GM23248 (cell line): ENCODE data around the gene CIRBP. TPM values are rescaled to one million over a fixed set of nuclear protein-coding genes. Genes with fewer than 3 reads are reported as not detected.
A peak's percentile ranks its signal among the peaks of the same experiment; 100 is the strongest.

ENCODE experiments used
- DNase-seq: peaks from one replicate; pipeline ENCODE4 v3.0.0-alpha.2; 2015
- H2AFZ ChIP-seq: fragments of 200-600 bp; sonication (generic); 2 replicates; pipeline ENCODE4 v1.6.1; 2016; ENCODE audit warnings: antibody characterized with exemption
- H3F3A ChIP-seq: fragments of 200-600 bp; sonication (generic); 2 replicates; pipeline ENCODE4 v1.6.1; 2016; ENCODE audit warnings: mild to moderate bottlenecking, antibody characterized with exemption, mixed run types; ENCODE audit not compliant: insufficient read depth
- H3K27ac ChIP-seq: fragments of 200-600 bp; sonication (generic); 2 replicates; pipeline ENCODE4 v1.5.1; 2016; ENCODE audit warnings: mild to moderate bottlenecking
- H3K27me3 ChIP-seq: fragments of 200-600 bp; sonication (generic); replicated peaks from 2 replicates; pipeline ENCODE4 v1.6.1; 2016; ENCODE audit warnings: mild to moderate bottlenecking; ENCODE audit not compliant: insufficient read depth
- H3K36me3 ChIP-seq: fragments of 200-600 bp; sonication (generic); 2 replicates; pipeline ENCODE4 v1.6.1; 2016; ENCODE audit warnings: low read depth, mild to moderate bottlenecking
- H3K4me1 ChIP-seq: fragments of 200-600 bp; sonication (generic); 2 replicates; pipeline ENCODE4 v1.6.1; 2016; ENCODE audit warnings: mild to moderate bottlenecking; ENCODE audit not compliant: insufficient read depth
- H3K4me2 ChIP-seq: fragments of 200-600 bp; sonication (generic); one replicate; pipeline ENCODE4 v1.6.1; 2016; ENCODE audit warnings: mild to moderate bottlenecking; ENCODE audit not compliant: unreplicated experiment
- H3K4me3 ChIP-seq: fragments of 200-600 bp; sonication (generic); 2 replicates; pipeline ENCODE4 v1.5.1; 2016; ENCODE audit warnings: mild to moderate bottlenecking
- H3K79me2 ChIP-seq: fragments of 200-600 bp; sonication (generic); 2 replicates; pipeline ENCODE4 v1.6.1; 2016; ENCODE audit warnings: mild to moderate bottlenecking; ENCODE audit not compliant: insufficient read depth
- H3K9ac ChIP-seq: fragments of 200-600 bp; sonication (generic); 2 replicates; pipeline ENCODE4 v1.6.1; 2016; ENCODE audit warnings: mild to moderate bottlenecking
- H3K9me2 ChIP-seq: fragments of 200-600 bp; sonication (generic); 2 replicates; pipeline ENCODE4 v1.6.1; 2016; ENCODE audit warnings: mixed run types, mild to moderate bottlenecking, moderate library complexity; ENCODE audit not compliant: insufficient read depth
- H3K9me3 ChIP-seq: fragments of 200-600 bp; sonication (generic); one replicate; pipeline ENCODE4 v1.6.1; 2017; ENCODE audit warnings: low read depth
- H4K20me1 ChIP-seq: fragments of 200-600 bp; sonication (generic); 2 replicates; pipeline ENCODE4 v1.6.0; 2016; ENCODE audit not compliant: insufficient read depth
- EZH2 ChIP-seq: fragments of 200-600 bp; sonication (generic); IDR thresholded peaks from 2 replicates; pipeline ENCODE4 v1.6.1; 2018; ENCODE audit warnings: antibody characterized with exemption, mild to moderate bottlenecking; ENCODE audit not compliant: insufficient read depth, poor library complexity, severe bottlenecking
- EZH2phosphoT487 ChIP-seq: fragments of 200-600 bp; sonication (generic); IDR thresholded peaks from 2 replicates; pipeline ENCODE4 v1.6.1; 2018; ENCODE audit warnings: antibody characterized with exemption, moderate library complexity, mild to moderate bottlenecking, low read depth; ENCODE audit not compliant: insufficient read depth
- WGBS, 2 experiments: methylation state at CpG; one replicate each; pipeline ENCODE4 v1.1.6; 2015 to 2017; ENCODE audit warnings: low lambda C conversion rate in 2 of 2, low coverage in 1 of 2; ENCODE audit errors: missing lambda C conversion rate in 2 of 2; 5-methylcytosine and 5-hydroxymethylcytosine counted together
- in situ Hi-C: fragments of 300-500 bp; cut with MboI; formaldehyde crosslinking; loops from 2 replicates; pipeline ENCODE4 v1.15.0; 2020
- polyA plus RNA-seq: library from polyadenylated mRNA; unstranded; fragments of >200 nt; fragmentation: Nextera tagmentation; extraction: Ambion mirVana; gene quantifications from 2 replicates; pipeline ENCODE4 v1.2.1, GENCODE V29; 2016
- total RNA-seq: library from RNA; depleted of rRNA; stranded (reverse); fragments of >200 nt; shearing (Covaris generic); gene quantifications from 2 replicates; pipeline ENCODE4 v1.2.3, GENCODE V29; 2014

CIRBP gene
- total and polyA plus RNA-seq, 2 experiments from 2014 or later, result 185 to 392 TPM

DNA sequence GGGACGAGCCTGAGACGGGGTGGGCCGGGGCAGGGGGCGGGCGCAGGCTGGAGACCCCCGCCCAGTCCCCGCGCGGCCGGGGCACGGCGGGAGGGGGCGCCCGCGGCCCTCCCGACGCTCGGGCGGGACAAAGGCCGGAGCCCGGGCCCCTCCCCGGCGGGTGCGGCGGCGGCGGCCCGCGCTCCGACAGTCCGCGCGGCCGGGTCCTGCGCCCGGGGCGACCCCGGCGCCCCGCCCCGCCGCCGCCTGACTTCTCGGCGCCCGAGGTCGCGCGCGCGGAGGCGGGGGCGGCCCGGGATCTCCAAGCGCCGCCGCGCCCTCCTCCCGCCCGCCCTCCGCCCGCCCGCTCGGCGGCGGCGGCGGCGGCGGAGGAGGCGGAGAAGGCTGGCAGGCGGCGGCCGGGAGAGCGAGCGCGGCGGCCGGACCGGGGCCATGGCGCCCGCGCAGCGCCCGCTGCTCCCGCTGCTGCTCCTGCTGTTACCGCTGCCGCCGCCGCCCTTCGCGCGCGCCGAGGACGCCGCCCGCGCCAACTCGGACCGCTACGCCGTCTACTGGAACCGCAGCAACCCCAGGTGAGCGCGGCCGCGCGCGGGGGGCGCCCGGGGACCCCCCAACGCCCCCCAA, 16.7 kb downstream of the CIRBP start, which contains the start of gene EFNA2:
EFNA2 (plus strand) TSS at position 137 of the 624 bp plus-strand sequence; CDS start at position 433, 296 bp downstream.
- no peak for TF ChIP-seq EZH2phosphoT487
- no peak for TF ChIP-seq EZH2
- Histone ChIP-seq H3K4me2 (no peak within 1 kb of the TSS), H2AFZ (no peak within 1 kb of the TSS)

DNA sequence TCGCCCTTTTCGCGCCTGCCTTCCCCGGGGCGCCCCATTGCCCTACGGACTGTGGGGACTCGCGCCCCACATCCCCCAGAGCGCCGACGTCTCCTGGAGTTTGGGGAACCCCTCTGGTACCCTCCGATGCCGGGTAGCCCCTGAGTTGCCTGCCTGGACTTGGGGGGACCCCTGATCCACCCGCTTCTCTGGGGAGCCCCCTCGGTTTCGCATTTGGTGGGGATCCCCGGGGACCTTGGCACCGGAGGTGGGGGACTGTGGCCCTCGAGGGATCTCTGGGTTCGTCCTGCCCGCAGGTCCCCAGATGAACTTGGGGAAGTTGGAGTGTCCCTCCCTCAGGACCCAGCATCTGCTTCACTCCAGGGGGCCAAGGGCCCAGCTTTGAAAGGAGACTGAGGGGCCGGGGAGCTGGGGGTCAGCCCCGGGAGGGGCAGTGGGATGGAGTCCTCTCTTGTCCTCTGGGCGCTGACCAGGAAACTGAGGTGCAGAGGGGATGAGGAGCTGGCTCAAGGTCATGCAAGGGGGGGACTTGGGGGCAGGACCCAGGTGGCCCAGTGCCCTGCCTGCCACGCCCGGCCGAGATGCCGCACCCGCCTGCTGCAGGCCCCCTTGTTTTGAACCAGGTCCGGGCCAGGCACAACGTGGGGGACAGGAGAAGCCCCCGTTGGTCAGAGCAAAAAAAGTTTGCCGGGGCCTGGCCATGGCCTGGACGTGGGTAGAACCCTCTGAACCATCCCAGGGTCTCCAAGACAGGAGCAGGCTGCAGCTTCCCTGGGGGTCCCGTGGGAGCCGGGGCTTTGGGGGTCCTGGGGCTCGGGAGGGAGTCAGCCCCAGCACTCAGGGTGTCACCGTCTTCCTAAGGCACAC, 17.6 kb downstream of the CIRBP start:
- Histone ChIP-seq H3K9me3 (no peaks in the 10 kb centered on the region), H3K79me2 (no peaks in the 10 kb centered on the region), H3K9ac (no peak overlapping the region), H3K27me3 (peaks cover 38% of the 10 kb centered on the region), H3K36me3 (no peaks in the 10 kb centered on the region), H4K20me1 (no peaks in the 10 kb centered on the region), H3K27ac (no peak overlapping the region), H2AFZ (no peak overlapping the region), H3F3A (no peaks in the 10 kb centered on the region), H3K9me2 (no peaks in the 10 kb centered on the region), H3K4me2 (no peak overlapping the region), H3K4me3 (no peak overlapping the region), H3K4me1 (no peaks in the 10 kb centered on the region)
- TF ChIP-seq EZH2 (peak; percentile 96), EZH2phosphoT487 (0 out of 2 replicates have a peak, but pooled peaks have one; percentile 47)
- in situ Hi-C loops, result no loop called here
- WGBS, 2 experiments, result 12 to 16% methylated on average over 29 to 37 of the region's 38 CpGs
- no peak for DNase-seq

More for the DNA sequence above, 16.7 kb downstream of the CIRBP start, which contains the start of gene EFNA2:
- Histone ChIP-seq H3K4me1 (no peaks in the 10 kb centered on the region), H3K79me2 (no peaks in the 10 kb centered on the region), H3K27me3 (peaks cover 38% of the 10 kb centered on the region), H4K20me1 (no peaks in the 10 kb centered on the region), H3K9me2 (no peaks in the 10 kb centered on the region), H3F3A (no peaks in the 10 kb centered on the region), H3K9me3 (no peaks in the 10 kb centered on the region), H3K4me3 (no peak within 1 kb of the TSS), H3K36me3 (no peaks in the 10 kb centered on the region), H3K9ac (no peak within 1 kb of the TSS), H3K27ac (no peak within 1 kb of the TSS)
- in situ Hi-C loops, result no loop called here
- WGBS, 2 experiments, result 2 to 5% methylated on average over 12 to 47 of the region's 113 CpGs
- DNase-seq, result no peak

DNA sequence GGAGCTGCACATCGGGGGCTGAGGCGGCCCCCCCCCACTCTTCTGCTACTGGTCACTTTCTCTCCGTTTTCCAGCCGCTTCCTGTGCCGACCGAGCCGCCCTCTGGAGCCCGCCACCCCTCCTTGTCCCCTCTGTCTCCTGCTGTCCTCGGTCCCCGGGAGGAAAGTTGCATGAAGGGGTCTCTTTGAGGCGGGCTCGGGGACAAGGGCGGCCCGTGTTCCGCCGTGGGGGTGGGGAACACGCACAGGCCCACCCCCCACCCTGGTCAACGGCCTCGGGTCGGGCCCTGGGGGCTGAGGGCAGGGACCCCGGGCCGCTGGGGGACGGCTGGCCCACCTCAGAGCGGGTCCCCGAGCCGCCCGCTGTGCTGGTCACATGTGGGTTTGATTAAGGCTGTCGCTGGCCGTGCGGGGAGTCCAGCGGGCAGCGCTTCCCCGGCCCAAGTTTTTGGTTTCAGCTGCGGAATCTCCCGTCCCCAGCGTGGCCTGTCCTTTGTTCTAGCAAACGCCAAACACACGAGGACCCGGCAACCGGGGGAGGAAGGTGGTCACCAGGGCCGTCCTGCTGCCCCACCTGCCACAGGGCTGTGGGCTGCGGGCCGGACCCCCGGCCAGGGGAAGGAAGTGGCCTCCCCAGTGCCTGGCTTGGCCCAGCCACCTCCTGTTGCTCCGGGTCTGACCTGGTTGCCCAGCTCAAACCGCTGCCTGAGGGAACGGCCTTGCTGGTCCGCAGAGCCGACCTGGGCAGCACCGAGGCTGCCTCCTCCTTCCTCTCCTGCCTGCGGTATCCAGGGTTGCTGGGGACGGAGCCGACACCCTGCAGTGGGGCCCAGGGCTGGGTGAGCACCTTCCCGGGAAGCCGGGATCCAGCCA, 18.5 kb downstream of the CIRBP start:
- no peak overlapping the region for H3K4me2 ChIP-seq

DNA sequence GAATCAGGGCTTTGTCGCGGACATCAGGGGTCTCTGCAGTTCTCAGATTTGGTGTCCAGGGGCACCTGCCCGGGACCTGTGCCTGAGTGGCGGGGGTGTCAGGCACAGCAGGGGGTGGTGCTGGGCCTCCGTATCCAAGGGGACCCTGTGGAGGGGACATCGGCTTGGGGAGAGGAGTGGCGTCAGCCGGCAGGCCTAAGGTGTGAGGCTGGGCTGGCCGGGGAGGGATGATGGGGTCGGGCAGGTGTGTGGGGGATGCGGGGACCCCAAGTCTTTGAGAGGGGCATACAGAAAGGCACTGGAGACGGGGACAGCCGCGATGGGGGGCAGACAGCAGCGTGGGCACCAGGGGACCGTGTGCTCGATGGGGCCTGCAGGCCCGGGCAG, 19.1 kb downstream of the CIRBP start:
- H3K79me2 ChIP-seq, result no peaks in the 10 kb centered on the region
- TF ChIP-seq EZH2, result no peak
- H4K20me1 ChIP-seq, result no peaks in the 10 kb centered on the region
- 48 to 57% methylated on average over 9 to 18 of the region's 18 CpGs for WGBS, 2 experiments
- no peak for DNase-seq
- peaks cover 52% of the 10 kb centered on the region for H3K27me3 ChIP-seq
- no peaks in the 10 kb centered on the region for H3K9me3 ChIP-seq
- in situ Hi-C loops, result no loop called here
- no peak overlapping the region for H3K4me3 ChIP-seq
- H3F3A ChIP-seq, result no peaks in the 10 kb centered on the region
- H2AFZ ChIP-seq, result no peak overlapping the region
- H3K4me2 ChIP-seq, result no peak overlapping the region
- H3K4me1 ChIP-seq, result no peaks in the 10 kb centered on the region
- H3K27ac ChIP-seq, result no peak overlapping the region
- H3K36me3 ChIP-seq, result no peaks in the 10 kb centered on the region
- H3K9ac ChIP-seq, result no peak overlapping the region
- H3K9me2 ChIP-seq, result no peaks in the 10 kb centered on the region

More for the DNA sequence above, 18.5 kb downstream of the CIRBP start:
- no peaks in the 10 kb centered on the region for H4K20me1 ChIP-seq
- DNase-seq, result peak; percentile 50
- H3K9me2 ChIP-seq, result no peaks in the 10 kb centered on the region
- H3K9me3 ChIP-seq, result no peaks in the 10 kb centered on the region
- no peaks in the 10 kb centered on the region for H3F3A ChIP-seq
- H3K27me3 ChIP-seq, result peaks cover 47% of the 10 kb centered on the region
- H3K4me3 ChIP-seq, result no peak overlapping the region
- in situ Hi-C loops, result no loop called here
- H2AFZ ChIP-seq, result no peak overlapping the region
- TF ChIP-seq EZH2, result no peak
- TF ChIP-seq EZH2phosphoT487, result no peak
- H3K79me2 ChIP-seq, result no peaks in the 10 kb centered on the region
- WGBS, 2 experiments, result 12 to 16% methylated on average over 42 to 50 of the region's 55 CpGs
- no peak overlapping the region for H3K9ac ChIP-seq
- no peaks in the 10 kb centered on the region for H3K4me1 ChIP-seq
- no peak overlapping the region for H3K27ac ChIP-seq
- H3K36me3 ChIP-seq, result no peaks in the 10 kb centered on the region
